ENCODE data around the gene RBBP8NL.
A peak's percentile ranks its signal among the peaks of the same experiment; 100 is the strongest.

Gene RBBP8NL

DNA sequence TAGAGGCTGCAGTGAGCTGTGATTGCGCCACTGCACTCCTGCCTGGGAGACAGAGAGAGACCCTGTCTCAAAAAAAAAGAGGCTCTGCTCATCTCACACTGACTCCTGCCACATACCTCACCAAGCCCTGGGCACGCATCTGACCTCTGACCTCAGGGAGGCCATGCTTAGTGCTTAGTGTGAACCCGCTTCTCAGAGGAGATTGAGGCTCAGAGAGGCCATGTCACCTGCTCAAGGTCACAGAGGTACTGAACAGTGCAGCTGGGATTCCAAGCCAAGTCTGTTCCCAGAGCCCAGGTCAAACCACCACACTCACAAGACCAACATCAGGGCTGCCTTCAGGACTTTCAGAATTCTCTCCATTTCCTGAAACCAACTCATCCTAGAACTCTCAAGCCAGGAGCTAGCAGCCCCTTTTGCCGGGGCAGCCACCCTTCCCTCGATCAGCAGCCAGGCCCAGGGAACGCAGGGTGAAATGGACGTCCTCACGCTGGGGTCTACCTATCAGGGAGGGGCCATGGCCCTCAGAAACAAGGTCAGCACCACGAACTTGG lies 23.1 kb downstream of the RBBP8NL start:
- Histone ChIP-seq H3K36me3 (peaks cover 28% of the 10 kb centered on the region), H3K4me3 (ENCODE audit: low read depth, low read length) (no peak overlapping the region), H3K27ac (no peak overlapping the region), H3K27me3 (ENCODE audit: insufficient read depth, low read depth, severe bottlenecking) (no peaks in the 10 kb centered on the region), H3K9me3 (ENCODE audit: severe bottlenecking) (no peaks in the 10 kb centered on the region)
- DNase-seq = no peak
- TF ChIP-seq, protein P1, sequence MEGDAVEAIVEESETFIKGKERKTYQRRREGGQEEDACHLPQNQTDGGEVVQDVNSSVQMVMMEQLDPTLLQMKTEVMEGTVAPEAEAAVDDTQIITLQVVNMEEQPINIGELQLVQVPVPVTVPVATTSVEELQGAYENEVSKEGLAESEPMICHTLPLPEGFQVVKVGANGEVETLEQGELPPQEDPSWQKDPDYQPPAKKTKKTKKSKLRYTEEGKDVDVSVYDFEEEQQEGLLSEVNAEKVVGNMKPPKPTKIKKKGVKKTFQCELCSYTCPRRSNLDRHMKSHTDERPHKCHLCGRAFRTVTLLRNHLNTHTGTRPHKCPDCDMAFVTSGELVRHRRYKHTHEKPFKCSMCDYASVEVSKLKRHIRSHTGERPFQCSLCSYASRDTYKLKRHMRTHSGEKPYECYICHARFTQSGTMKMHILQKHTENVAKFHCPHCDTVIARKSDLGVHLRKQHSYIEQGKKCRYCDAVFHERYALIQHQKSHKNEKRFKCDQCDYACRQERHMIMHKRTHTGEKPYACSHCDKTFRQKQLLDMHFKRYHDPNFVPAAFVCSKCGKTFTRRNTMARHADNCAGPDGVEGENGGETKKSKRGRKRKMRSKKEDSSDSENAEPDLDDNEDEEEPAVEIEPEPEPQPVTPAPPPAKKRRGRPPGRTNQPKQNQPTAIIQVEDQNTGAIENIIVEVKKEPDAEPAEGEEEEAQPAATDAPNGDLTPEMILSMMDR (IDR thresholded peaks at IDR 0.05; ENCODE audit: low read depth, low read length) = no peak

DNA sequence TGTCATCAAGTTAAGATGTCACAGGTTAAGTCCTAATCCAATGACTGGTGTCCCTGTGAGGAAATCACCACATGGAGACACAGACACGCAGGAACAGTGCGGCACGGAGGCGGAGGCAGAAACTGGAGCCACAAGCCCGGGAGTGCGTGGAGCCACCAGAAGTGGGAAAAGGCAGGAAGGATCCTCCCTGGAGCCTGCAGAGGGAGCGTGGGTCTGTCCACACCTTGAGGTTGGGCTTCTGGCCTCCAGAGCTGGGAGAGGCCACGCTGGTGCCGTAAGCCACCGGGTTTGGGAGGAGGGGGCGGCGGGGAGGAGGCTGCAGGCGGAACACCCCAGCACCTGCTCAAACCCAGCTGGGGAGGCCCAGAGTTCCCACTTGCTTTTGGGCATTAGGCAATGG lies 24.0 kb downstream of the RBBP8NL start:
- no peak for DNase-seq
- TF ChIP-seq, protein P1 (IDR thresholded peaks at IDR 0.05; ENCODE audit: low read depth, low read length) = no peak
- Histone ChIP-seq H3K27ac (no peak overlapping the region), H3K9me3 (ENCODE audit: severe bottlenecking) (no peaks in the 10 kb centered on the region), H3K4me3 (ENCODE audit: low read depth, low read length) (no peak overlapping the region), H3K36me3 (peaks cover 28% of the 10 kb centered on the region), H3K27me3 (ENCODE audit: insufficient read depth, low read depth, severe bottlenecking) (no peaks in the 10 kb centered on the region)

DNA sequence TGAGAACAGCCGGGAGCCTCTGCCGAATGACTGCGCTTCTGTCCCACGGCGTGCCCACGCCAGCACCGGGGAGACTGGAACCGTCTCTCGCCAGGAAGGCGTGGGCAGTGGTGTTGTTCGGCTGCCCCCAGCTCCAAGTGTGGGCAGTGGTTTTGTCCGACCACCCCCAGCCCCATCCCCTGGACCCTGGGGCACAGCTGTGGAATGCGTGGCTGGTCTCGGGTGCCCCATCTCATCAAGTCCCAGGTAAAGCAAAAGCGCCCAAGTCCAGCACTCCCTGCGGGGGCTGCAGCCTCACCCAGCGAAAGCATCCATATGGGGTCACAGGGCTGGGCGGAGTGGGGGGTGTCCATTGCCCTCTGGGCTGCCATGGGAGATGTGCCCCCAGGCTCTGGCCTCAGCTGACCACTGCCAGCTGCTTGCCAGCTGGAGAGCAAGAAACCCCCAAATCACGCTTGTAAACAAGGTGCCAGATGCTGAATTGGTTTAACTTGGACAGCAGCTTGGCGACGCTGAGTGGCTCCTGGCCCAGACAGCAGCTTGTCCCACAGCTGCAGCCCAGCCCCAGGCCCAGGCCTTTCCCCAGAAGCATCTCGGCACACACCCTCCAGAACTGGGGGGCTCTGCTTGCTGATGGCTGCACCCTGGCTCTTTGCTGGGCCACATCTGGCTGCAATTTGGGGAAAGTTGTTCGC lies 24.7 kb downstream of the RBBP8NL start:
- no peak for DNase-seq
- TF ChIP-seq, protein P1 (IDR thresholded peaks at IDR 0.05; ENCODE audit: low read depth, low read length) = no peak
- Histone ChIP-seq H3K4me3 (ENCODE audit: low read depth, low read length) (no peak overlapping the region), H3K36me3 (peaks cover 28% of the 10 kb centered on the region), H3K27me3 (ENCODE audit: insufficient read depth, low read depth, severe bottlenecking) (no peaks in the 10 kb centered on the region), H3K9me3 (ENCODE audit: severe bottlenecking) (no peaks in the 10 kb centered on the region), H3K27ac (no peak overlapping the region)

DNA sequence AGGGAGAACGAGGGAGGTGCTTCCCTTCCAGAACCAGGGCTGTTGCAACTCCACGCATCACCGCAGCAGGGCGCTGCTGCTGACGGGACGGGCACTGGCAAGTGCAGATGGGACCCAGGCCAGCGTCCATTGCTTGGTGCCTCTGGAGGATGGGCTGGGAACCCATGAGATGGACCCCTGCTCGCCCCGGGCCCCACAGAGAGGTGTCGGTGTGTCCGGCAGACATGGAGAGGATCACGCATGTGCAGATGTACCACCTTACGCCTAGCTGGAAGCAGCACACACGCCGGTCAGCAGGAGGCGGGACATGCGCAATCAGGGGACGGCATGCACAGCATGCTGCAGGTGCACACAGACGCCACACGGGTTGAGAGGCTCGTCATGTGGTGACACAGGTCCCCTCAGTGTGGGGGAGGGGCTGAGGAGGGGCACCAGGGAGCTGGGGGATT lies 26.0 kb downstream of the RBBP8NL start:
- peak; percentile 38 for DNase-seq
- Histone ChIP-seq H3K36me3 (peaks cover 28% of the 10 kb centered on the region), H3K9me3 (ENCODE audit: severe bottlenecking) (no peaks in the 10 kb centered on the region), H3K27ac (no peak overlapping the region), H3K4me3 (ENCODE audit: low read depth, low read length) (no peak overlapping the region), H3K27me3 (ENCODE audit: insufficient read depth, low read depth, severe bottlenecking) (no peaks in the 10 kb centered on the region)
- TF ChIP-seq, protein P1 (IDR thresholded peaks at IDR 0.05; ENCODE audit: low read depth, low read length) = no peak

DNA sequence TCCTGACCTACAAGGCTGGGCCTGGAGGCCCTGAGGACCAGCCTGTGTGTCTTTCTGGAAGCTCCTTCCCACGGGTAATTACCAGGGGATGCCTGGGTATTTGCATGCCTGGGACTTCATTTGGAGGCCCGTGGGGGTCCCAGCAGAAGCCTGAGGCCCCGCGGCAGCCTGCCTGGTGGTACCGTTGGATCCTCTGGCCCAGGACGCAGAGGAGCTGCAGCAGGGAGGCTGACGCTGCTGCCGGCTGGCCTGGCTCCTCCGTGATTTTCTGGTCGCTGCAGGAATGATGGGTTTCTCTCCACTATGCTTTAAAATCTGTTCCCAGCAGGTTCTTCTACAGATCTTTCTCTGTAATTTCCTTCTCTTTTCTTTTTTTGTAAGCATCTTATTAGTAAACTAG lies 26.8 kb downstream of the RBBP8NL start:
- no peak overlapping the region for H3K27ac ChIP-seq
- no peak overlapping the region for H3K4me3 ChIP-seq (ENCODE audit: low read depth, low read length)
- no peaks in the 10 kb centered on the region for H3K9me3 ChIP-seq (ENCODE audit: severe bottlenecking)
- TF ChIP-seq, protein P1 (IDR thresholded peaks at IDR 0.05; ENCODE audit: low read depth, low read length) = no peak
- H3K27me3 ChIP-seq (ENCODE audit: insufficient read depth, low read depth, severe bottlenecking) = no peaks in the 10 kb centered on the region
- DNase-seq = no peak
- H3K36me3 ChIP-seq = peaks cover 31% of the 10 kb centered on the region
